NCI-H2029 treated with DMSO at 0.1 percent for 48 hours (cell line): ENCODE data around the gene OR10J5.
"Not testable (repeated sequence)": the region's sequence is repeated elsewhere in the genome, so short reads cannot be mapped to it uniquely, and the experiment has no call there.

Experiments used
- DNase-seq: peaks from one replicate; lab custom pipeline; 2025; lab: John Stamatoyannopoulos, UW

OR10J5 gene, protein sequence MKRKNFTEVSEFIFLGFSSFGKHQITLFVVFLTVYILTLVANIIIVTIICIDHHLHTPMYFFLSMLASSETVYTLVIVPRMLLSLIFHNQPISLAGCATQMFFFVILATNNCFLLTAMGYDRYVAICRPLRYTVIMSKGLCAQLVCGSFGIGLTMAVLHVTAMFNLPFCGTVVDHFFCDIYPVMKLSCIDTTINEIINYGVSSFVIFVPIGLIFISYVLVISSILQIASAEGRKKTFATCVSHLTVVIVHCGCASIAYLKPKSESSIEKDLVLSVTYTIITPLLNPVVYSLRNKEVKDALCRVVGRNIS

DNA sequence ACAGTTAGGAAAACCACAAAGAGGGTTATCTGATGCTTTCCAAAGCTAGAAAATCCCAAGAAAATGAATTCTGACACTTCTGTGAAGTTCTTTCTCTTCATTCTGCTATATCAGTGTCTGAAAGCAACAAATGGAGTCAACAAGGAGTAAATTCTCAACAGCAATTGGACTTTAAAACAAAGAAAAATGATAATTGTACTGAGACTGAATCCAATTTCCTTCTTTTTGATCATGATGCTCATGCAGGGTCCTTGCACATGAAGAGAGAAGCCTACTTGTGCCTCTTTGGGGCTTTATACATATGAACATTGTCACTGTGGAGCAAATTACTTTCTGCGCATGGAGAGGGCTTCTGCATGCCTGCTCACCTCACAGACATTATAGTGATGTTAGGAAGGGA is at the start of gene OR10J5:
OR10J5 (minus strand) TSS at position 101 of the 400 bp plus-strand sequence; CDS start at position 101, 0 bp downstream.
- DNase-seq = no peak

DNA sequence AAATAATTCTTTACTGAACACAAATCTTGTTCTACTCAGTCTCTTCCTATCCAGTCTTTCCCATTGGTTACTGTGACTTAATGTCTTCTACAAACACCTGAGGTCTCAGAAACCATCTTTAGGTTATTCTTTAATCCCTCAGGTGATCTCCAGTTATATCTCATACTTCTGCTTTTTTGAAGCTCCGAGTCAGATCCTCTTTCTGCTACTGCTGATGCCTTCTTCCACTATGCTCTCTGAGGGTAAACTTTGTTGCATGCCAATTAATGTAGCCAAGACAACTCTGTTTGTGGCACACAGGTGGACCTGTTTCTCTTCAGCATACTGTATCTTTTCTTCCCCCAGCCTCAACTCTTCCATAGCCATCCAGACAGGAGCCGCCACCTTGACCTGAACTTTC is 48.7 kb upstream of the OR10J5 start:
- no peak for DNase-seq

DNA sequence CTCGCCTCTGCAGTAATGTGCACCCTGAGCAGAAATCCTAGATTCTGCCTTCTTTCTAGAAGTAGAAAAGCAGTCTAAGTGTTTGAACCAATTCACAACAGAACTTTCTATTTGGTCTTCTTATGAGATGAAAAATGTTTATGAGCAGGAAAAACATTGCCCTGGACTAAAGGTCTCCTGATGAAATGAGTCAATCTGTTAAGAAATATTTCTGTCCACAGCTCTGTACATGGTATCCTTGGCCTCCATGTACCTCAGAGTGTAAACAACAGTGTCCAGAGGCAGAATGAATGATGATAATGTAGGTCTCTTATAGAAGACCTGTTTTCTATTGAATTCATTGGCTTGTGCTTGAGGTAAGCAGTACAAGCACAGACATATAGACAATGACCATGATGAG is 45.6 kb upstream of the OR10J5 start:
- DNase-seq = no peak

DNA sequence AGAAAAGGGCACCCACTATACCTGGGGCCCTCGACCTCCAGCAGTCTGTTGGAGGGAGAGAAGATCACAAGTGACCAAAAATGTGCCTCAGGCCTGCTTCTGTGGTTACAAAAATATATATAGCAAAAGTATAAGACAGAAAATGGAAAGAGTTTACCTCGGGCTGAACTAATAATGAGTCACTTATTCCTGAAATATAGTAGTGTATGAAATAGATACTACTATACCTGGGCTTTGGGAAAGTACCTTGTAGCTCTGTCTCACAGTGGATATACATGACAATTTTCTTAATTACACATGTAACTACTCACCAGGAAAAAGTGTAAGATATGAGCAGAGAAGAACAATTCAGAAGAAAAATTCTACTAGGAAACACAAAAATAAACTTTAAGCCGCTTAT is 44.5 kb upstream of the OR10J5 start:
- no peak for DNase-seq

DNA sequence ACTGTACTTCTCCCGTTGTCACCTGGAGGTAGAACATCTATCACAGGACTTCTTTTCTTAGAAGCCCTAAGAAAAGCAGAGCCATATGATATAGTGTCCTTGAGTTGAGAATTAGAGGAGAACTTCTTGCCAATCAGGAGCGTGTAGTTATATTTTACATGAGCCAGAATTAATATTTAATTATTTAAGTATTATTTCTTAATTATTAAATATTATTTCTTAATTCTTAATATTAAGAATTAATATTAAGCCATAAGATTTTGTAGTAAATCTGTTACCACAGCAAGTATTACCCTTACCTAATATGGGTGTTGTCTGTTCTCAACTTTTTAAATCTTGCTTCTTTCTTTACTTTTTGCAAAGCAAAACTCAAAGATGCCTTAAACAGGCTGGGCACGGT is 41.6 kb upstream of the OR10J5 start:
- DNase-seq = no peak

DNA sequence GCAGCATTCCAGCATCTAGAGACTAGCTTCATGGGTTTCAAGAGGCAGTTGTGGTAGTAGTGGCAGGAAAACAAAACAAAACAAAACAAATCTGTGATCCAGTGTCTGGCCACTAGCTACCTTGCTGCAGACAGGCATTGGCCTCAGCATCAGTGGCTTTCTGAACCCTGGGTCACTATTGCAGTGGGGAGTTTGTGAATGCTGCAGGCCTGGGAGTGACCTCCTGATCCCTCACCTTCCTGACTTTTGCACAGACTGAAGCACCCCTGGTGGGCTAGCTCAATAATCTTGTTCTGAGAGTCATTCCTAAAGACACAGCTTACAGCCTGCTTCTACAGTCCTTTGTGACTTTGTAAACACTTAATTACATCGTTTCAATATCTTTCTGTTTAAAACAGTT is 26.9 kb upstream of the OR10J5 start:
- DNase-seq = no peak

DNA sequence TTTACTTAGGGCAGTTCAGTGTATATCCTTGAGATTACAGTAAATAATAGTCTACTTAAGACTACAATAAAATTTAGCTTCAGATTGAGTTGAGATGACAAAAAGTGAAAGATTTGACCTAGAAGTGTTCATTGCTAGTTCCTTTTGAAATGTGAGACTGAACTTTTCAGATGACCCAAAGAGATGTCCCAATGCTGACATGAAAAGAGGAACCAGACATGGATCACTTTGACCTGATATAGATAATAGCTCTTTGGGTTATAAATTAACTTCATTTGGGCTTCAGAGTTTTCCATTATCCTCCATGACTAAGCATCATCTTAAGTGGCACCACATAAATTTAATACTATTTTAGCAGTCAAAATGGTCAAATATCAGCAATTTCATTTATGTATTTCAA is 25.7 kb upstream of the OR10J5 start:
- no peak for DNase-seq

DNA sequence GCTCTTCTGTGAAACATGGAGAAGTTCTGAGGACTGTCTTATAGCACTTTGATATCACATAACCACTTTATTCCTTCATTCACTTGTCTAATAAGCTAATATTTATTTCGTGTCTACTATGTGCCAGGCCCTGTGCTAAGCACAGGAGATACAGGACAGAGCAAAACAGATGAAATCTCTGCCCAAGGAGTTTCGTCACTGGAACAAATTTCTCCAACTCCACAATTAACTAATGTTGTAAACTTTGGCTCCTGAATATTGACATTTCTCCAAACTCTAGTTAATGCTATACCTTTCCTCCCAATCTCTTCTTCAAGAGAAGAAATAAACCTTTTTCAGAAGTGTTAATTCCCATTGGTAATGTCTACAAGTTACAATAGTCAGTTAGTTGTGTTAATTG is 24.8 kb upstream of the OR10J5 start:
- no peak for DNase-seq

DNA sequence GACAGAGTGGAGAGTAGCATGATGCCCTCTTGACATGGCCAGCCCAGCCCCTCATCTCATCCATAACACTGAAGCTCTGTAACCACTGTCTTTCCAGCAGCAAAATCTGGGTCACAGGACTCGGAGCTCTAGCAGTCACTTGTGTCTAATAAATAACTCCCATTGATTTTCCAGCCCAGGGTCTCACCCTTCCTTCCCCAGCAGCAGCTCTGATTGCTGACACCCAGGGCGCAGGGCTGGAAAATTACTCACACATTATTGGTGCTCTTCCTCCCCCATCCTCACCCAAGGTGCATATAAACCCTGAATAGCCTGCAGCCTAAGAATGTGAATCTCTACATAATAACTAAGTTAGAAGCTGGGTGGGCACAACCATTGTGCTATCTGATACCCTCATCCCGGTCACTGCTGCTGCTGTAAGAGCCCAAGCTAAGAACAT is 21.1 kb upstream of the OR10J5 start:
- DNase-seq = no peak

DNA sequence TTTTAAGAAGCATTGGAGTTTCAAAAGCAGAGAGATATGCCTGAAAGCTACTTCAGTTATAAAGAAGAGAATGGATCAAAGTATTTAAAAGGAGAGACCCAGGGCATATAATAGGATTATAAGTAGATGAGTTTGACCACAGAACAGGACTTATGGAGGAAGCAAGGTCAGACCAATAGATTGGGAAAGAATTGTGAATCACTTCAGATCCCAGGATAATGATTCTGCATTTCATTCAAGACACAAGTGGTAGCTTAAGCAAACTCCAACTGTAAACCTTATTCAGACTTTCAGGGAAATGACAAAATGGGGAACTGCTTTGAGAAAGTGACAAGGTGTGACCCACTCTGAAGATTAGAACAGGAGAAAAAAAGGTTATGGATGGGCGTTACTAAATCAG is 18.9 kb upstream of the OR10J5 start:
- no peak for DNase-seq

DNA sequence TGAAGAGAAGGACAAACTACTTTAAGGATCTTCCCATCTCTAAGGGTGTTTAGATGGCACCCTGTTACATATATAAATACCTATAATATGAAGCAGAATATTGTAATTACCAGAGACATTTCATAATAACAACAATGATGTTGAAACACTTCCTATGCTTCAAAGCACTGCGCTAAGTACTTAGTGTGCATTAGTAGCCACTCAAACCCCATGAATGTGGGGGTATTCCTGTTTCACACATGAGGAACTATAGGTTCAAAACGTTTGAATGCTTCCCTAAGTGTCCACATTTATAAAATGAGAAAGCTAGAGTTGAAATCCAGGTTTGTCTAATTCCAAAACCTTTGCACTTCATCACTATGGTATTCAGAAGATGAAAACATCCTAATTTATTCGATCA is 18.5 kb upstream of the OR10J5 start:
- no peak for DNase-seq

DNA sequence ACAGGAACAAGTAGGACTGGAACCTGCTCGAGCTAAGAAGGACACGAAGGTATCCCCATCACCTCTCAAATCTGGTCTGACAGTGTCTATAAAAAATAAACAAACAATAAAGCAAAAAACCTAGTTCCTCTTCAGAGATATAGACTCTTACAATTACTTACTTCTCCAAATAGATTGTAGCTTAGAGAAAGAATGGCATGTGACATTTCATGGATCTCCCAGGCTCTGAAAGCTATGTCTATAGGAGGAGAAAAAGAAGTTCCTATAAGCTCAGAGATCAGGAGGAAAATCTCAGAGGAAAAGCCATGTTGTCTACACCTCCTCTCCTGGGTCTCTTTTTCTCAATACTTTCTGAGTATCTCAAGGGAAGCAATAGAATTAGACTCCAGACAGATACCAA is 12.3 kb upstream of the OR10J5 start:
- DNase-seq = no peak

DNA sequence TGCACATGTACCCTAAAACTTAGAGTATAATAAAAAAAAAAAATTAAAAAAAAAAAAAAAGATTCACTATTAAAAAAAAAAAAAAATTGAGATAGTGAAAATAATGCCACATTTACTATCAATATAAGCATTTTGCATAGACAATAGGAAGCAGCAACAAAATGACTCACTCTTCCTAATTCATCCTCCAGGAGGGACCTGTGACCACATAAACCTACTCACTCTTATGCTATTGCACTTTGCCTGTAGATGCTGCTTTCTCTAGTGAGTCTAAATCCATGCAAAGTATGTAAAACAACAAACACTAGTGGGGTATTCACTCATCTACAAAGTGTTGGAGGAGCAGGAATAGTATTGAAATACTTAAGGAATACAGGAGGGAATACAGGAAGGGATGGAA is 2.9 kb downstream of the OR10J5 start:
- DNase-seq = no peak

DNA sequence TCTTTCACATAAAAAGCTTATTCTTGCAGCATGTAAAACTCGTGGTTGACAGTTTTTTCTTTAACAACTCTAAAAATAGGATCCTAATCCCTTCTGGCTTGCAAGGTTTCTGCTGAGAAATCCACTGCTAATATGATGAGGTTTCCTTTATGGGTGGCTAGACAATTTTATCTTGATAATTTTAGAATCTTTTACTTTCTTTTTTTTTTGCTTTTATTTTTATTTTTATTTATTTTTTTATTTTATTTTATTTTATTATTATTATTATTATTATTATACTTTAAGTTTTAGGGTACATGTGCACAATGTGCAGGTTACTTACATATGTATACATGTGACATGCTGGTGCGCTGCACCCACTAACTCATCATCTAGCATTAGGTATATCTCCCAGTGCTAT is 11.0 kb downstream of the OR10J5 start:
- not testable (repeated sequence) for DNase-seq

DNA sequence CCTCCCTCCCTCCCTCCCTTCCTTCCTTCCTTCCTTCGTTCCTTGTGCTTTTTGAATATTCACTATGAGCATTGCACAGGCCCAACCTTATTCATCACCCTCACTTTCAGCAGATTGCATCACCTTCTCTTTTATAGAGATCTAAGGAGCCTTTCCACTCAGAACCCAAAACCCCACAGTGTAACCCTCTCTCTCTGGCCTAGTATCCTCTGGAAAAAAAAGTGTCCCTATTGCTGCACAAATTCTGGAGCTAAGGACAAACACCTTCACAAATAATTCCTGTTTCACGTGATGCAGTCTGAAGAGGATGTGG is 25.6 kb downstream of the OR10J5 start:
- no peak for DNase-seq

DNA sequence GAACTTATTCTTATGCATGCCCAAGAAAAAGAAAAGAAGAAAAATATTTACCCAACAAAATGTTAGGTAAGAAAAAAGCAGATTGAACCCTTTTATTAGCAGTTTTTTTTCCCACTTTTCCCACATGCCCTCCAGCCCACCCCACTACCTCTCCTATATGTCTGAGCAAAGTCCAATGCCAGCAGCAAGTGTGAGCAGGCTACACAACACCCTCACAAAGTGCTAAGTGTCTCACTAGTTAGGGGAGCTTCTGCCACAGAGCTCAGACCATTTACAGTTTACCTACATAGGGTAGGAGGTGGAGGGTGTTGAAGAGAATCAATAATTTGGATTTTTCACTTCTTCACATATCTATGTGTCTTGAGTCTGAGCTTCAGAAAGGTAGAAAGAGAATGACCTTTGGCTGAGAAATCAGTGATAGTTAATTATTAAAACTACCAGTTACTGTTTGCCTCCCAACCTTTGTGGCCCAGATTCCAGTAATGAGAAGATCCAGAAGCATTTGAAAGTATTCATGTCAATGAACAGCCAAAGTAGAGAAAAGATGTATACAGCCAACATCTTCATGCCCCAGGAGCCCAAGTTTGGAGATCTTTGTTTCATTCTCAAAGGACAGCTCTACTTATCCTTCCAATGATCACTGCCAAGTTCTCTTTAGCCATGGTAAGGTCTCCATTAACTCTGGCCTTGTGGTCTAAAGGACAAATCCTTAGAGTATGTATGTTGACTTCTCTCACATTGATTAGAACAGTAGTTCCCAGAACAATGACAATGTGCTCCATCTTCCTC is 26.2 kb downstream of the OR10J5 start:
- DNase-seq = no peak

DNA sequence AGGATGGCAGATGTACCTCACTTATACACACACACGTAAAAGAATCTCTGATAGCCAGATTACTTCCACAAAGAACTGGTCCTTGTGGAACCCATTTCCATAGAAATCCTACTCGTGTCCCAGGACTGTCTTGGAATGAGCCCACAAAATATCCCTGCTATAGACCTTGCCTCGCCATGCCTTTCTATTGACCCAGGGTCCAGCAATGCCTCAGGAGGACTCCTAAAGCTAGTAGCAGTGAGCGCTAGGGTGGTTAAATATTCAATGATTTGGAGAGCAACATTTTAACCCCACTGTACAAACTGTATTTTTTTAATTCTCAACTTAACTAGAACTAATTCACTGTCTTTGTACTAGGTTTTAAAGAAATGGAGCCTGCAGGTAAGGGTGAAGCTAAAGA is 26.9 kb downstream of the OR10J5 start:
- no peak for DNase-seq

DNA sequence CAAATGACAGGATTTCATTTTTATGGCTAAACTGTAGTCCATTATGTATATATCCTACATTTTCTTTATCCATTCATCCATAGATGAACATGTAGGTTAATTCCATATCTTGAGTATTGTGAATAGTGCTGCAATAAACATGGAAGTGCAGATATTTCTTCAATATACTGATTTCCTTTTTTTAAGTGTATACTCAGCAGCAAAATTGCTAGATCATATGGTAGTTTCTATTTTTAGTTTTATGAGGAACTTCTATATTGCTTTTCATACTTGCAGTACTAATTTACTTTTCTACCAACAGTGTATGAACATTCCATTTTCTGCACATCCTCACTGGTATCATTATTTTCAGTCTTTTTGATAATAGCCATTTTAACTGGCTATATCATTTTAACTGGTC is 30.1 kb downstream of the OR10J5 start:
- no peak for DNase-seq

DNA sequence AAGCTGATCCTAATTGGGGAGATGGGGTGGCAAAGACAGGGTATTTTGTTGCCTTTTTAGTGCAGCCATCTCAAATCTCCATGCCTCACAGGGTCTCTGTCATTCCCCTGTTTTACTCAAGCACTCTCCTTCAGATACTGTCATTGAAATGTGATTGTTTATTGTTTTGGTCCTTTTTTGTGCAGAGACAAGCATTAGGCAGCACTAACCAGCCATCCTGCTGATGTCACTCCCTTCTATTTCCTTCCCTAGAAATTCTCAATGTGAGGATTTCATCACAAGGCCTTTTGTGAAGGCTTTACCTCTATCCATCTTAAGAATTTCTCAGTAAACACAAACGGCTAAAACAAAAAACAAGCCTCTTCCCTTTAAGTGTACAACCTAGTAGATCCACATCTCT is 34.7 kb downstream of the OR10J5 start:
- DNase-seq = no peak

DNA sequence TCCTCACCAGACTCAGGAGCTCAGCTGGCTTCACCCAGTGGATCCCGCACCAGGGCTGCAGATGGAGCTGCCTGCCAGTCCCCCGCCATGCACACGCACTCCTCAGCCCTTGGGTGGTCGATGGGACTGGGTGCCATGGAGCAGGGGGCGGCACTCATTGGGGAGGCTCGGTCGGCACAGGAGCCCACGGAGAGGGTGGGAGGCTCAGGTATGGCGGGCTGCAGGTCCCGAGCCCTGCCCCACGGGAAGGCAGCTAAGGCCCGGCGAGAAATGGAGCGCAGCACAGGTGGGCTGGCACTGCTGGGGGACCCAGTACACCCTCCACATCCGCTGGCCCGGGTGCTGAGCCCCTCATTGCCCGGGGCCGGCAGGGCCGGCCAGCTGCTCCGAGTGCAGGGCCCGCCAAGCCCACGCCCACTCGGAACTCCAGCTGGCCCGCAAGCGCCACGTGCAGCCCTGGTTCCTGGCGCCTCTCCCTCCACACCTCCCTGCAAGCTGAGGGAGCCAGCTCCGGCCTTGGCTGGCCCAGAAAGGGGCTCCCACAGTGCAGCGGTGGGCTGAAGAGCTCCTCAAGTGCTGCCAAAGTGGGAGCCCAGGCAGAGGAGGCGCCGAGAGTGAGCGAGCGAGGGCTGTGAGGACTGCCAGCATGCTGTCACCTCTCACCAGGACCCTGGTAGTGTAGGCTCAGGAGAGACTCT is 41.1 kb downstream of the OR10J5 start:
- DNase-seq = not testable (repeated sequence)

DNA sequence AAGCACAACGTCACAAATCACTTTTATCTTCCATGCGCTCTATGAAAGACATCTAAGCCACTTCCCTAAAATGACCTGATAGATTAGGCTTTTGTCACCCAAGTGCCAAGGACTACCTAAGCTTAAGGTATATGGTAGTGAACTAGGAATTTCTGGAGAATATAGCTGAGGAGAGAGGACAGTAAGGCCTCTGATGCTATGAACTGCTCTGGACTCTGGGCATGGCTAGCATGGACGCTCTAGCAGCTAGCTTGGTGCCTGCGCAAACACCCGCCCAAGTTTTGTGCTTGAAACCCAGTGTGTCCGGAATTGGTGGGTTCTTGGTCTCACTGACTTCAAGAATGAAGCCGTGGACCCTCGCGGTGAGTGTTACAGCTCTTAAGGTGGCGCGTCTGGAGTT is 42.5 kb downstream of the OR10J5 start:
- DNase-seq = no peak

DNA sequence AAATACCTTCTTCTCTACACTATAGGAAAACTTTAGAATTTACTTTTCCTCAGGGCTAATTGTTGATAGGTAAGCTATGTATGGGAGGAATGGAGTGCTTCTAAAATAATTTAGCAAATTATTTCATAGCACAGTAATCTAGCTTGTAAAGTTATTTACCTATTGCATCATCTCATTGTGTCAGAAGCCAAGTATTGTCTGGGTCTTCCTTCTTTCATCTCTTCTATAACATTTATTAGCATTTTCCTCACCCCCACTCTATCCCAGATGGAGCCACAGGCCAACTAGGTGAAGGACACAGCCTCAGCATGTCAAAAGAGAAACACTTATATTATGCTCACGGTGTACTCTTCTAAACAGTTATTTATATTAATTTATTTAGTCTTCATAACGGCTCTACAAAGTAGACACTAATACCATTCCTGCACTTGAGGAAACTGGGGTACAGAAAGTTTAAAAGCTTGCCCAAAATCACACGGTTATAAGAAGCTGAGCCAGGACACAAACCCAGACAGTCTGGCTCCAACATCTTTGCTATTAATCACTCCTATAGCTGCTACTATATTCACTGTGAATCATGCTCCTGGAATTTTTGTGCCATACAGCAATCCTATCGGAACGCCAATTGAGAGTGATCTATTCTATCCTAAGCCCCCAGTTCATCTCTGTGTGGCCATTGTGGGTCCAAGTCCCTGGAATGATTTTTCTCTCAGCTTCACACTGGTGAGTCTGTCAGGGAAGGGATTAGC is 43.1 kb downstream of the OR10J5 start:
- no peak for DNase-seq
